Smooth muscle cell (in vitro differentiated cells): ENCODE measurements around the gene PLA2G2C. TPM values are rescaled to one million over a fixed set of nuclear protein-coding genes. Genes with fewer than 3 reads are reported as not detected.

ENCODE experiments used
- DNase-seq: peaks from one replicate; lab custom pipeline; 2025; ENCODE audit not compliant: unreplicated experiment; lab: John Stamatoyannopoulos, UW
- H2AFZ ChIP-seq: fragments of 200-600 bp; sonication (generic); 2 replicates; pipeline ENCODE4 v1.6.0; 2016; ENCODE audit warnings: antibody characterized with exemption, low read depth, mild to moderate bottlenecking
- H3F3A ChIP-seq: fragments of 200-600 bp; sonication (generic); 2 replicates; pipeline ENCODE4 v1.6.0; 2017; ENCODE audit warnings: antibody characterized with exemption, low read depth
- H3K27ac ChIP-seq: fragments of 200-600 bp; sonication (generic); 2 replicates; pipeline ENCODE4 v1.5.1; 2016; ENCODE audit warnings: low read depth, mild to moderate bottlenecking
- H3K27me3 ChIP-seq: fragments of 200-600 bp; sonication (generic); 2 replicates; pipeline ENCODE4 v1.6.1; 2016; ENCODE audit warnings: low read depth, mild to moderate bottlenecking
- H3K36me3 ChIP-seq: fragments of 200-600 bp; sonication (generic); 2 replicates; pipeline ENCODE4 v1.5.1; 2016; ENCODE audit warnings: low read depth
- H3K4me1 ChIP-seq: fragments of 200-600 bp; sonication (generic); 2 replicates; pipeline ENCODE4 v1.5.1; 2016; ENCODE audit warnings: low read depth
- H3K4me2 ChIP-seq: fragments of 200-600 bp; sonication (generic); 2 replicates; pipeline ENCODE4 v1.6.0; 2016; ENCODE audit warnings: mild to moderate bottlenecking
- H3K4me3 ChIP-seq: fragments of 200-600 bp; sonication (generic); 2 replicates; pipeline ENCODE4 v1.5.1; 2016; ENCODE audit warnings: mild to moderate bottlenecking
- H3K79me2 ChIP-seq: fragments of 200-600 bp; sonication (generic); 2 replicates; pipeline ENCODE4 v1.6.0; 2016; ENCODE audit warnings: low read depth, mild to moderate bottlenecking
- H3K9ac ChIP-seq: fragments of 200-600 bp; sonication (generic); 2 replicates; pipeline ENCODE4 v1.6.0; 2016; ENCODE audit warnings: low read depth
- H3K9me3 ChIP-seq: fragments of 200-600 bp; sonication (generic); replicated peaks from 2 replicates; pipeline ENCODE4 v1.5.1; 2016; ENCODE audit warnings: low read depth
- H4K20me1 ChIP-seq: fragments of 200-600 bp; sonication (generic); 2 replicates; pipeline ENCODE4 v1.6.0; 2016; ENCODE audit warnings: low read depth
- CTCF ChIP-seq: fragments of 200-600 bp; sonication (generic); IDR thresholded peaks from 2 replicates; pipeline ENCODE4 v1.5.1; 2017; ENCODE audit warnings: borderline replicate concordance, mild to moderate bottlenecking, antibody characterized with exemption; ENCODE audit not compliant: insufficient read depth, poor library complexity, severe bottlenecking
- WGBS: methylation state at CpG from one replicate; pipeline ENCODE4 v1.1.7; 2016; ENCODE audit warnings: low lambda C conversion rate; 5-methylcytosine and 5-hydroxymethylcytosine counted together
- polyA plus RNA-seq: library from polyadenylated mRNA; unstranded; fragments of >200 nt; fragmentation: Nextera tagmentation; extraction: Ambion mirVana; gene quantifications from 2 replicates; pipeline ENCODE4 v1.2.1, GENCODE V29; 2016
- total RNA-seq: library from RNA; depleted of rRNA; stranded (reverse); fragments of >200 nt; gene quantifications from 2 replicates; pipeline ENCODE4 v1.2.3, GENCODE V29; 2014

Gene PLA2G2C
- total and polyA plus RNA-seq, 2 experiments from 2014 or later = 0.09 TPM; not detected in 1

GRCh38 chr1:20227704-20228103 is 41.4 kb upstream of the PLA2G2C start:
- Histone ChIP-seq H2AFZ (no peak overlapping the region), H4K20me1 (no peaks in the 10 kb centered on the region), H3K27ac (no peak overlapping the region), H3K9me3 (no peaks in the 10 kb centered on the region), H3K4me1 (no peaks in the 10 kb centered on the region), H3K4me3 (no peak overlapping the region), H3K4me2 (no peak overlapping the region), H3F3A (no peaks in the 10 kb centered on the region), H3K27me3 (peaks cover 8% of the 10 kb centered on the region), H3K36me3 (no peaks in the 10 kb centered on the region), H3K9ac (no peak overlapping the region), H3K79me2 (no peaks in the 10 kb centered on the region)
- WGBS = 65% methylated on average over 4 of the region's 4 CpGs
- TF ChIP-seq CTCF = no peak
- DNase-seq = no peak

- H3K36me3 ChIP-seq = no peaks in the 10 kb centered on the region
- H3K27me3 ChIP-seq = peaks cover 8% of the 10 kb centered on the region
- WGBS = 74% methylated on average over 3 of the region's 3 CpGs
Observed at GRCh38 chr1:20224546-20224945, 38.2 kb upstream of the PLA2G2C start.

GRCh38 chr1:20223551-20224419 is 37.5 kb upstream of the PLA2G2C start:
- Histone ChIP-seq H3K27ac (no peak overlapping the region), H2AFZ (no peak overlapping the region), H3K36me3 (no peaks in the 10 kb centered on the region), H3K79me2 (no peaks in the 10 kb centered on the region), H3K9me3 (no peaks in the 10 kb centered on the region), H3K4me1 (no peaks in the 10 kb centered on the region), H3K4me2 (no peak overlapping the region), H3K9ac (no peak overlapping the region), H3K4me3 (no peak overlapping the region), H3K27me3 (peaks cover 8% of the 10 kb centered on the region), H4K20me1 (no peaks in the 10 kb centered on the region), H3F3A (no peaks in the 10 kb centered on the region)
- 61% methylated on average over 18 of the region's 18 CpGs for WGBS
- DNase-seq = no peak
- TF ChIP-seq CTCF = no peak

More at GRCh38 chr1:20224546-20224945, 38.2 kb upstream of the PLA2G2C start:
- no peak overlapping the region for H3K9ac ChIP-seq
- H3K79me2 ChIP-seq = no peaks in the 10 kb centered on the region
- no peak overlapping the region for H3K4me2 ChIP-seq
- H3F3A ChIP-seq = no peaks in the 10 kb centered on the region
- no peak overlapping the region for H2AFZ ChIP-seq
- no peaks in the 10 kb centered on the region for H4K20me1 ChIP-seq
- H3K27ac ChIP-seq = no peak overlapping the region
- H3K4me1 ChIP-seq = no peaks in the 10 kb centered on the region
- no peak for DNase-seq
- TF ChIP-seq CTCF = no peak
- no peak overlapping the region for H3K4me3 ChIP-seq
- H3K9me3 ChIP-seq = no peaks in the 10 kb centered on the region
